PFSK-1 (cell line): ENCODE data around the gene BPIFB3.

Experiments used
- POLR2AphosphoS5 ChIP-seq: IDR thresholded peaks from 2 replicates; pipeline ENCODE4 v1.6.1; 2012; ENCODE audit warnings: low read depth, mild to moderate bottlenecking, control low read depth, low read length, moderate library complexity
- SIN3A ChIP-seq: IDR thresholded peaks from 2 replicates; pipeline ENCODE4 v1.6.1; 2012; ENCODE audit warnings: mild to moderate bottlenecking, low read length, moderate library complexity, borderline replicate concordance; ENCODE audit not compliant: insufficient read depth
- TF ChIP-seq, protein P1 (sequence below), 2 experiments: IDR thresholded peaks; 2 replicates each; pipeline versions ENCODE4 v1.6.1 to v1.8.0; 2011 to 2012; ENCODE audit warnings: low read depth in 2 of 2, low read length in 2 of 2, control low read depth in 1 of 2, inconsistent platforms in 1 of 2, mild to moderate bottlenecking in 1 of 2, moderate library complexity in 1 of 2; ENCODE audit not compliant: insufficient read depth in 1 of 2

DNA sequence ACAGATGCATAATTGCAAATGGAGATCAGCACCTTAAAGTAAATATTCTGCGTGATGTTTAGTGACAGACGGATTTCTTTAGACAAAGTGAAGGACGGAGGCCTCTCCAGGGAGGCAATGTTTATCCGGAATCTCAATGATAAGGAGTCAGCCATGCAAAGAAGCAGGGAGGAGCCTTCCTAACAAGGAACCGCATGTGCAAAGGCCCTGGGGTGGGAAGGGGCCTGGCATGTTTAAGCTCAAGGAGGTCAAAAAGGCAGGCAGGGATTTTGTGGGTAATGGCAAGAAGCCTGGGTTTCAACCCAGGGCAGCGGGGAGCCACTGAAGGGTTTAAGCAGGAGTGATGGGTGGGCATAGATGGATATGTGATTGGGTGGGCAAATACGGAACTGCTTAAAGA lies 678 bp downstream of the BPIFB3 start:
- TF ChIP-seq POLR2AphosphoS5 (no peak), SIN3A (no peak)
- TF ChIP-seq, protein P1, sequence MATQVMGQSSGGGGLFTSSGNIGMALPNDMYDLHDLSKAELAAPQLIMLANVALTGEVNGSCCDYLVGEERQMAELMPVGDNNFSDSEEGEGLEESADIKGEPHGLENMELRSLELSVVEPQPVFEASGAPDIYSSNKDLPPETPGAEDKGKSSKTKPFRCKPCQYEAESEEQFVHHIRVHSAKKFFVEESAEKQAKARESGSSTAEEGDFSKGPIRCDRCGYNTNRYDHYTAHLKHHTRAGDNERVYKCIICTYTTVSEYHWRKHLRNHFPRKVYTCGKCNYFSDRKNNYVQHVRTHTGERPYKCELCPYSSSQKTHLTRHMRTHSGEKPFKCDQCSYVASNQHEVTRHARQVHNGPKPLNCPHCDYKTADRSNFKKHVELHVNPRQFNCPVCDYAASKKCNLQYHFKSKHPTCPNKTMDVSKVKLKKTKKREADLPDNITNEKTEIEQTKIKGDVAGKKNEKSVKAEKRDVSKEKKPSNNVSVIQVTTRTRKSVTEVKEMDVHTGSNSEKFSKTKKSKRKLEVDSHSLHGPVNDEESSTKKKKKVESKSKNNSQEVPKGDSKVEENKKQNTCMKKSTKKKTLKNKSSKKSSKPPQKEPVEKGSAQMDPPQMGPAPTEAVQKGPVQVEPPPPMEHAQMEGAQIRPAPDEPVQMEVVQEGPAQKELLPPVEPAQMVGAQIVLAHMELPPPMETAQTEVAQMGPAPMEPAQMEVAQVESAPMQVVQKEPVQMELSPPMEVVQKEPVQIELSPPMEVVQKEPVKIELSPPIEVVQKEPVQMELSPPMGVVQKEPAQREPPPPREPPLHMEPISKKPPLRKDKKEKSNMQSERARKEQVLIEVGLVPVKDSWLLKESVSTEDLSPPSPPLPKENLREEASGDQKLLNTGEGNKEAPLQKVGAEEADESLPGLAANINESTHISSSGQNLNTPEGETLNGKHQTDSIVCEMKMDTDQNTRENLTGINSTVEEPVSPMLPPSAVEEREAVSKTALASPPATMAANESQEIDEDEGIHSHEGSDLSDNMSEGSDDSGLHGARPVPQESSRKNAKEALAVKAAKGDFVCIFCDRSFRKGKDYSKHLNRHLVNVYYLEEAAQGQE (IDR thresholded peaks at IDR 0.05; ENCODE audit: insufficient read depth in 1 of 2, low read depth in 2 of 2, low read length in 2 of 2) = no peak
